HCT116 (cell line): ENCODE results near the gene SEC16B. TPM values are rescaled to one million over a fixed set of nuclear protein-coding genes. Genes with fewer than 3 reads are reported as not detected.

ENCODE experiments used
- ATAC-seq: fragments of 200-7000 bp; cut with Tn5 transposase; 2 replicates; pipeline ENCODE4 v1.9.1; 2020; ENCODE audit warnings: mild to moderate bottlenecking, moderate library complexity
- BruUV-seq: library from RNA; stranded (reverse); fragments of 400-500 nt; replicated peaks from 2 replicates; lab custom pipeline; 2021; lab: Mats Ljungman, UMichigan
- CTCF ChIA-PET: fragments of 300-600 bp; sonication (Branson Sonifier 250); formaldehyde crosslinking; loops from one replicate; lab custom pipeline; 2021; ENCODE audit warnings: antibody characterized with exemption; lab: Charles Lee
- POLR2A ChIA-PET: fragments of 300-600, 350-600 bp; sonication (Branson Sonifier 250); formaldehyde crosslinking; loops from one replicate; lab custom pipeline; 2021; ENCODE audit warnings: antibody characterized with exemption; lab: Charles Lee
- RAD21 ChIA-PET, 2 experiments: fragments of 300-600 bp; sonication (Branson Sonifier 250); formaldehyde crosslinking; loops; one replicate each; lab custom pipeline; 2023; ENCODE audit warnings: low total read pairs in 2 of 2; ENCODE audit not compliant: uncharacterized antibody in 2 of 2, unreplicated experiment in 2 of 2, low non-redundant PET in 1 of 2; lab: Charles Lee
- DNase-seq: peaks from one replicate; pipeline ENCODE4 v3.0.0-alpha.2; 2010; ENCODE audit warnings: low read depth, low spot score
- H2AFZ ChIP-seq: fragments of 200-600 bp; shearing (Covaris generic), sonication (generic); 2 replicates; pipeline ENCODE4 v1.6.1; 2017; ENCODE audit warnings: low read depth, mixed run types, mixed read lengths, antibody characterized with exemption, low read length; ENCODE audit not compliant: poor library complexity, severe bottlenecking
- H3K27ac ChIP-seq: 2 replicates; pipeline ENCODE4 v1.5.1; 2012; ENCODE audit warnings: low read depth, low read length
- H3K27me3 ChIP-seq: fragments of 200-600 bp; sonication (generic); 2 replicates; pipeline ENCODE4 v1.6.1; 2016; ENCODE audit warnings: mixed run types, low read length, mixed read lengths; ENCODE audit not compliant: insufficient read depth
- H3K36me3 ChIP-seq, 2 experiments: fragments of 200-500 bp in 1 of 2; fragments of 200-600 bp in 1 of 2; sonication (Bioruptor generic) in 1 of 2; sonication (generic) in 1 of 2; 2 replicates each; pipeline versions ENCODE4 v1.5.1 to v1.6.1; 2014 to 2016; ENCODE audit warnings: low read length in 2 of 2, inconsistent platforms in 1 of 2, mixed read lengths in 1 of 2, mixed run types in 1 of 2; ENCODE audit not compliant: insufficient read depth in 2 of 2, control insufficient read depth in 1 of 2
- H3K4me1 ChIP-seq, 2 experiments: fragments of 200-600 bp in 1 of 2; sonication (generic) in 1 of 2; 2 replicates each; pipeline versions ENCODE4 v1.5.1 to v1.6.1; 2012 to 2017; ENCODE audit warnings: low read length in 2 of 2, inconsistent platforms in 1 of 2, mild to moderate bottlenecking in 1 of 2, mixed read lengths in 1 of 2, mixed run types in 1 of 2, moderate library complexity in 1 of 2; ENCODE audit not compliant: insufficient read depth in 2 of 2, control insufficient read depth in 1 of 2
- H3K4me2 ChIP-seq: fragments of 200-600 bp; sonication (generic); 2 replicates; pipeline ENCODE4 v1.6.1; 2017; ENCODE audit warnings: mixed run types, low read length, mixed read lengths
- H3K4me3 ChIP-seq, 2 experiments: fragments of 200-600 bp in 1 of 2; sonication (generic) in 1 of 2; replicated peaks in 1 of 2; 2 replicates each; pipeline ENCODE4 v1.5.1; 2011 to 2016; ENCODE audit warnings: low read length in 2 of 2, control low read depth in 1 of 2, low read depth in 1 of 2, mild to moderate bottlenecking in 1 of 2, mixed read lengths in 1 of 2, mixed run types in 1 of 2
- H3K79me2 ChIP-seq: fragments of 200-600 bp; sonication (generic); 2 replicates; pipeline ENCODE4 v1.6.1; 2017; ENCODE audit warnings: mild to moderate bottlenecking, mixed run types, low read length, moderate library complexity, mixed read lengths; ENCODE audit not compliant: insufficient read depth
- H3K9ac ChIP-seq: fragments of 200-600 bp; sonication (generic); 2 replicates; pipeline ENCODE4 v1.6.1; 2016; ENCODE audit warnings: low read length, mixed read lengths
- H3K9me2 ChIP-seq: fragments of 200-600 bp; sonication (generic), shearing (Covaris generic); 2 replicates; pipeline ENCODE4 v1.6.1; 2017; ENCODE audit warnings: mixed run types, mild to moderate bottlenecking, moderate library complexity; ENCODE audit not compliant: insufficient read depth
- H3K9me3 ChIP-seq, 2 experiments: fragments of 200-500 bp in 1 of 2; fragments of 200-600 bp in 1 of 2; sonication (Bioruptor generic) in 1 of 2; sonication (generic) in 1 of 2; 2 replicates each; pipeline ENCODE4 v1.6.1; 2014 to 2017; ENCODE audit warnings: low read length in 2 of 2, mixed read lengths in 2 of 2, inconsistent platforms in 1 of 2, low read depth in 1 of 2, mild to moderate bottlenecking in 1 of 2, mixed run types in 1 of 2, moderate library complexity in 1 of 2; ENCODE audit not compliant: control insufficient read depth in 1 of 2, insufficient read depth in 1 of 2
- H4K20me1 ChIP-seq: fragments of 200-600 bp; sonication (generic), shearing (Covaris generic); 2 replicates; pipeline ENCODE4 v1.6.1; 2017; ENCODE audit warnings: mixed run types, mild to moderate bottlenecking, moderate library complexity; ENCODE audit not compliant: insufficient read depth
- CBX3 ChIP-seq: IDR thresholded peaks from 2 replicates; pipeline ENCODE4 v1.6.1; 2012; ENCODE audit warnings: low read depth
- CEBPB ChIP-seq: IDR thresholded peaks from 2 replicates; pipeline ENCODE4 v1.6.1; 2012; ENCODE audit warnings: low read depth
- CTCF ChIP-seq, 3 experiments: fragments of 200-600 bp in 1 of 3; sonication (generic) in 1 of 3; IDR thresholded peaks in 2 of 3; conservative IDR thresholded peaks in 1 of 3; 2 replicates each; pipeline ENCODE4 v1.5.1; 2012 to 2017; ENCODE audit warnings: low read depth in 2 of 3, low read length in 2 of 3, antibody characterized with exemption in 1 of 3, borderline replicate concordance in 1 of 3, control low read depth in 1 of 3, mild to moderate bottlenecking in 1 of 3, mixed read lengths in 1 of 3, mixed run types in 1 of 3, moderate library complexity in 1 of 3; ENCODE audit not compliant: insufficient read depth in 1 of 3
- EGR1 ChIP-seq: IDR thresholded peaks from 2 replicates; pipeline ENCODE4 v1.6.1; 2012; ENCODE audit warnings: low read depth
- ELF1 ChIP-seq: IDR thresholded peaks from 2 replicates; pipeline ENCODE4 v1.6.1; 2012; ENCODE audit warnings: low read depth, borderline replicate concordance
- EZH2 ChIP-seq: fragments of 200-600 bp; sonication (generic); IDR thresholded peaks from 2 replicates; pipeline ENCODE4 v1.6.1; 2017; ENCODE audit warnings: antibody characterized with exemption, mixed run types
- FOSL1 ChIP-seq: IDR thresholded peaks from 2 replicates; pipeline ENCODE4 v1.6.1; 2012; ENCODE audit warnings: low read depth
- JUND ChIP-seq: IDR thresholded peaks from 2 replicates; pipeline ENCODE4 v1.6.1; 2012
- MAX ChIP-seq: IDR thresholded peaks from 2 replicates; pipeline ENCODE4 v1.6.1; 2012
- POLR2A ChIP-seq: IDR thresholded peaks from 2 replicates; pipeline ENCODE4 v1.7.0; 2011; ENCODE audit warnings: borderline replicate concordance; ENCODE audit not compliant: insufficient read depth, insufficient read length; ENCODE audit errors: extremely low read depth
- POLR2AphosphoS5 ChIP-seq: IDR thresholded peaks from 2 replicates; pipeline ENCODE4 v1.6.1; 2011; ENCODE audit warnings: mild to moderate bottlenecking, low read depth, low read length, moderate library complexity
- RAD21 ChIP-seq: IDR thresholded peaks from 2 replicates; pipeline ENCODE4 v1.6.1; 2012; ENCODE audit warnings: low read depth, mild to moderate bottlenecking
- SIN3A ChIP-seq: IDR thresholded peaks from 2 replicates; pipeline ENCODE4 v1.6.1; 2012; ENCODE audit warnings: low read depth
- SP1 ChIP-seq: IDR thresholded peaks from 2 replicates; pipeline ENCODE4 v1.6.1; 2012; ENCODE audit warnings: low read depth
- YY1 ChIP-seq: IDR thresholded peaks from 2 replicates; pipeline ENCODE4 v1.6.1; 2011; ENCODE audit warnings: low read length, low read depth, moderate library complexity, mild to moderate bottlenecking; ENCODE audit not compliant: insufficient replicate concordance; ENCODE audit errors: extremely low read depth
- ZFX ChIP-seq: fragments of 450-650 bp; IDR thresholded peaks from 2 replicates; pipeline ENCODE4 v1.6.1; 2017
- intact Hi-C: fragments of 100-400 bp; cut with micrococcal nuclease; formaldehyde crosslinking; loops from 2 replicates; pipeline ENCODE4 v1.10.0; 2022
- total RNA-seq: library from RNA; stranded (reverse); gene quantifications from one replicate; pipeline ENCODE4 v1.2.1, GENCODE V29; 2021; ENCODE audit not compliant: unreplicated experiment
- TF ChIP-seq, protein P1 (sequence below): IDR thresholded peaks from 2 replicates; pipeline ENCODE4 v1.6.1; 2012

SEC16B gene
- total RNA-seq, 1 experiment from 2014 or later, result 1.2 TPM

- H3K79me2 ChIP-seq, result no peaks in the 10 kb centered on the region
- no peak overlapping the region for H3K27ac ChIP-seq
- H3K9me2 ChIP-seq, result no peaks in the 10 kb centered on the region
- no peak for ATAC-seq
- no peak overlapping the region for H3K9ac ChIP-seq
- ChIA-PET POLR2A (no interaction called here), CTCF (no interaction called here)
- no peaks in the 10 kb centered on the region for H3K36me3 ChIP-seq
- TF ChIP-seq YY1 (no peak), CBX3 (no peak), MAX (no peak), SIN3A (no peak), EZH2 (no peak), JUND (no peak), POLR2A (no peak)
- TF ChIP-seq, protein P1, sequence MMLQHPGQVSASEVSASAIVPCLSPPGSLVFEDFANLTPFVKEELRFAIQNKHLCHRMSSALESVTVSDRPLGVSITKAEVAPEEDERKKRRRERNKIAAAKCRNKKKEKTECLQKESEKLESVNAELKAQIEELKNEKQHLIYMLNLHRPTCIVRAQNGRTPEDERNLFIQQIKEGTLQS, result no peak
- TF ChIP-seq, all 23 proteins: peak for 0
- no peaks in the 10 kb centered on the region for H4K20me1 ChIP-seq
- H3K9me3 ChIP-seq, result no peaks in the 10 kb centered on the region
- no peak overlapping the region for H3K4me3 ChIP-seq
- no peaks in the 10 kb centered on the region for H3K4me1 ChIP-seq
- DNase-seq, result no peak
- H2AFZ ChIP-seq, result no peak overlapping the region
- intact Hi-C loops, result no loop called here
- no peaks in the 10 kb centered on the region for H3K27me3 ChIP-seq
- BruUV-seq, result no TSS peak
- RAD21 ChIA-PET, result no interaction called here
- H3K4me2 ChIP-seq, result no peak overlapping the region
Observed at GRCh38 chr1:177950506-177950905, 19.4 kb downstream of the SEC16B start.

DNA sequence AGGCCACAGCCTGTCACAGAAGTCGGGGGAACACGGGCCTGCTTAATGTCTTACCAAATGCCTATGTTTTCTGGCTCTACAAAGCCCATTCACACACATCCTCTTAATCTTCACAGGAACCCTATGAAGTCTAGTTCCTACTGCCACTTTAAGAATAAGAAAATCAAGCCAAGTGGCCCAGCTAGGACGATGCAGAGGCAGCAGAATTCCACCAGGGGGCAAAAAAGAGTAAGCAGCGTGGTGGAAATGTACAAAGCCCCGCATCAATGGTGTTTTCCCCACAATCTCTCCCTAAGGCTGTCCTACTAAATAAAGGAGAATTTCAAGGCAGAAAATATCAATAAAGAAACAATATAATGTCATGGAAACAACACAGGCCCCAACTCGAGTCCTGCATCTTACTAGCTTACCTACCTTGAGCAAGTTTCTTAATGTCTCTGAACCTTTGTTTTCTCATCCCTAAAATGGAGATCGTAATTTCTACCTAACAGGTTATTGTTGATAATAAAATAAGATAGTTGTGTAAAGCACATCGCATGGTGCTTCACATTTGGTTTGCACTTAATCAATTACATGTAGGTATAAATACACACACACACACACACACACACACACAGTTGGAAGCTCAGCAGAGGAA is 21.4 kb downstream of the SEC16B start:
- BruUV-seq, result no TSS peak
- no peaks in the 10 kb centered on the region for H3K9me3 ChIP-seq
- no peaks in the 10 kb centered on the region for H3K36me3 ChIP-seq
- H3K9ac ChIP-seq, result no peak overlapping the region
- DNase-seq, result peak; percentile 55
- H3K4me3 ChIP-seq, result no peak overlapping the region
- no peaks in the 10 kb centered on the region for H3K79me2 ChIP-seq
- CTCF ChIA-PET, result interaction anchor here (0.6 to 1.7 kb wide), 7 partner anchors 12 to 1050 kb away, joined by 3 to 9 read pairs (median 3); no protein-coding TSS in a partner anchor
- POLR2A ChIA-PET, result no interaction called here
- no peaks in the 10 kb centered on the region for H3K9me2 ChIP-seq
- H2AFZ ChIP-seq, result peak overlapping the region; percentile 60
- no peak overlapping the region for H3K4me2 ChIP-seq
- no peaks in the 10 kb centered on the region for H4K20me1 ChIP-seq
- H3K4me1 ChIP-seq, result no peaks in the 10 kb centered on the region
- RAD21 ChIA-PET, result no interaction called here
- intact Hi-C loops, result loop anchor here (1.0 to 10.0 kb wide), 6 partner anchors 241 to 1571 kb away; no protein-coding TSS in a partner anchor
- no peak for TF ChIP-seq ELF1
- peak; percentile 77 for TF ChIP-seq RAD21
- no peak for TF ChIP-seq JUND
- no peak for TF ChIP-seq CEBPB
- no peak for TF ChIP-seq POLR2AphosphoS5
- no peak for TF ChIP-seq FOSL1
- TF ChIP-seq, protein P1, result no peak
- no peak for TF ChIP-seq EGR1
- no peak for TF ChIP-seq CBX3
- TF ChIP-seq ZFX, result no peak
- TF ChIP-seq SP1, result no peak
- peak; percentile 75 to 94 (median 91) for TF ChIP-seq CTCF (IDR thresholded peaks at IDR 0.05 in 2 of 3, conservative IDR thresholded peaks at IDR 0.05 in 1 of 3; ENCODE audit: borderline replicate concordance in 1 of 3, insufficient read depth in 1 of 3, low read depth in 2 of 3, low read length in 2 of 3)
- TF ChIP-seq MAX, result peak; percentile 46; the same call in 1 of the 2 replicates
- no peak overlapping the region for H3K27ac ChIP-seq
- H3K27me3 ChIP-seq, result no peaks in the 10 kb centered on the region
- ATAC-seq, result peak; percentile 79
